Liver (tissue), 10 donors: ENCODE measurements around the gene FBXO22. TPM values are rescaled to one million over a fixed set of nuclear protein-coding genes. Genes with fewer than 3 reads are reported as not detected.

ENCODE experiments used
- DNase-seq: peaks from one replicate; pipeline ENCODE4 v3.0.0-alpha.2; 2017; ENCODE audit warnings: low spot score
- H3K27ac ChIP-seq, 2 donors: one replicate each; pipeline ENCODE4 v1.7.0; 2013; ENCODE audit warnings: inconsistent platforms in 2 of 2, low read length in 2 of 2, control low read depth in 1 of 2, low read depth in 1 of 2, mild to moderate bottlenecking in 1 of 2
- H3K27me3 ChIP-seq, 4 donors: one replicate each; pipeline versions ENCODE4 v1.6.1 to v1.7.0; 2013; ENCODE audit warnings: low read length in 3 of 4, inconsistent platforms in 1 of 4, mild to moderate bottlenecking in 1 of 4, moderate library complexity in 1 of 4; ENCODE audit not compliant: control insufficient read depth in 4 of 4, insufficient read depth in 4 of 4
- H3K36me3 ChIP-seq, 4 donors: one replicate each; pipeline versions ENCODE4 v1.6.1 to v1.7.0; 2013; ENCODE audit warnings: low read length in 3 of 4, mild to moderate bottlenecking in 3 of 4, low read depth in 1 of 4, moderate library complexity in 1 of 4; ENCODE audit not compliant: control insufficient read depth in 4 of 4, insufficient read depth in 3 of 4
- H3K4me1 ChIP-seq, 4 donors: one replicate each; pipeline versions ENCODE4 v1.6.1 to v1.7.0; 2013; ENCODE audit warnings: low read length in 3 of 4, mild to moderate bottlenecking in 3 of 4, moderate library complexity in 1 of 4; ENCODE audit not compliant: control insufficient read depth in 4 of 4, insufficient read depth in 4 of 4
- H3K4me3 ChIP-seq, 3 donors: one replicate each; pipeline versions ENCODE4 v1.6.1 to v1.7.0; 2013; ENCODE audit warnings: low read length in 3 of 3, control low read depth in 1 of 3, low read depth in 1 of 3, mild to moderate bottlenecking in 1 of 3
- H3K9ac ChIP-seq, 2 donors: one replicate each; pipeline ENCODE4 v1.7.0; 2013; ENCODE audit warnings: low read length in 2 of 2, mild to moderate bottlenecking in 2 of 2, moderate library complexity in 2 of 2, control low read depth in 1 of 2, low read depth in 1 of 2
- H3K9me3 ChIP-seq, 4 donors: one replicate each; pipeline versions ENCODE4 v1.6.1 to v1.7.0; 2013; ENCODE audit warnings: low read length in 3 of 4; ENCODE audit not compliant: control insufficient read depth in 4 of 4
- ATF3 ChIP-seq: IDR thresholded peaks from 2 replicates; pipeline ENCODE4 v1.6.1; 2016; ENCODE audit warnings: antibody characterized with exemption
- EGR1 ChIP-seq, 2 donors: IDR thresholded peaks; 2 replicates each; pipeline ENCODE4 v1.6.1; 2016 to 2018; ENCODE audit warnings: antibody characterized with exemption in 2 of 2, low read depth in 2 of 2
- FOXA1 ChIP-seq: IDR thresholded peaks from 2 replicates; pipeline ENCODE4 v1.6.1; 2016; ENCODE audit warnings: antibody characterized with exemption
- FOXA2 ChIP-seq: IDR thresholded peaks from 2 replicates; pipeline ENCODE4 v1.6.1; 2016; ENCODE audit warnings: antibody characterized with exemption
- GABPA ChIP-seq, 2 donors: IDR thresholded peaks in 1 of 2; conservative IDR thresholded peaks in 1 of 2; 2 replicates each; pipeline ENCODE4 v1.6.1; 2016; ENCODE audit warnings: antibody characterized with exemption in 2 of 2, mild to moderate bottlenecking in 1 of 2, moderate library complexity in 1 of 2
- HNF4A ChIP-seq, 2 donors: conservative IDR thresholded peaks; 2 replicates each; pipeline ENCODE4 v1.6.1; 2016; ENCODE audit warnings: antibody characterized with exemption in 2 of 2, mild to moderate bottlenecking in 2 of 2
- HNF4G ChIP-seq: IDR thresholded peaks from 2 replicates; pipeline ENCODE4 v1.6.1; 2016; ENCODE audit warnings: antibody characterized with exemption
- JUND ChIP-seq, 2 donors: IDR thresholded peaks; 2 replicates each; pipeline ENCODE4 v1.6.1; 2016; ENCODE audit warnings: antibody characterized with exemption in 2 of 2
- MAX ChIP-seq: IDR thresholded peaks from 2 replicates; pipeline ENCODE4 v1.6.1; 2016; ENCODE audit warnings: antibody characterized with exemption
- NR2F2 ChIP-seq: IDR thresholded peaks from 2 replicates; pipeline ENCODE4 v1.6.1; 2016; ENCODE audit warnings: antibody characterized with exemption
- RAD21 ChIP-seq, 2 donors: IDR thresholded peaks; 2 replicates each; pipeline ENCODE4 v1.6.1; 2016; ENCODE audit warnings: antibody characterized with exemption in 2 of 2, mild to moderate bottlenecking in 2 of 2
- REST ChIP-seq: IDR thresholded peaks from 2 replicates; pipeline ENCODE4 v1.6.1; 2016; ENCODE audit warnings: antibody characterized with exemption, mild to moderate bottlenecking
- RXRA ChIP-seq, 2 donors: IDR thresholded peaks; 2 replicates each; pipeline ENCODE4 v1.6.1; 2017 to 2018; ENCODE audit warnings: antibody characterized with exemption in 2 of 2, mild to moderate bottlenecking in 1 of 2
- SP1 ChIP-seq: IDR thresholded peaks from 2 replicates; pipeline ENCODE4 v1.6.1; 2018; ENCODE audit warnings: antibody characterized with exemption, mild to moderate bottlenecking
- TAF1 ChIP-seq: conservative IDR thresholded peaks from 2 replicates; pipeline ENCODE4 v1.6.1; 2016; ENCODE audit warnings: antibody characterized with exemption, mild to moderate bottlenecking
- YY1 ChIP-seq: IDR thresholded peaks from 2 replicates; pipeline ENCODE4 v1.6.1; 2016; ENCODE audit warnings: antibody characterized with exemption, mild to moderate bottlenecking
- ZBTB33 ChIP-seq: IDR thresholded peaks from 2 replicates; pipeline ENCODE4 v1.6.1; 2016; ENCODE audit warnings: antibody characterized with exemption
- WGBS: extraction: QIAGEN DNeasy Blood & Tissue Kit; methylation state at CpG from one replicate; pipeline ENCODE4 v1.1.7; 2013; 5-methylcytosine and 5-hydroxymethylcytosine counted together
- polyA plus RNA-seq, 2 donors: library from polyadenylated mRNA; stranded (reverse) in 1 of 2; unstranded in 1 of 2; fragments of 200-250 nt in 1 of 2; fragments of >200 nt in 1 of 2; fragmentation: Nextera tagmentation in 1 of 2; extraction: Ambion mirVana in 1 of 2; gene quantifications; one replicate each; pipeline versions ENCODE4 v1.2.1 to v1.2.3, GENCODE V29; 2013 to 2015
- small RNA-seq: library from RNA; depleted of rRNA; stranded (forward); fragments of <200 nt; gene quantifications from one replicate; pipeline ENCODE3, GENCODE V24; 2014
- total RNA-seq, 2 donors: library from RNA; depleted of rRNA; stranded (reverse); fragments of >200 nt; gene quantifications; one replicate each; pipeline ENCODE4 v1.2.3, GENCODE V29; 2014
- TF ChIP-seq, protein P1 (sequence below): fragments of 150-350 bp; IDR thresholded peaks from 2 replicates; pipeline ENCODE4 v1.5.1; 2017; ENCODE audit warnings: improper control_type of control experiment, low read depth, low read length; ENCODE audit not compliant: missing input control
- donor health status: healthy.
- donor health status: healthy.
- donor health status: healthy.
- donor health status: healthy.
- donor health status: healthy.

The FBXO22 gene
- total and polyA plus RNA-seq, 4 donors = 16.8 to 40.8 (median 31.8) TPM

- 78% methylated on average over 7 of the region's 7 CpGs for WGBS
- Histone ChIP-seq H3K9me3 (no peaks in the 10 kb centered on the region), H3K4me1 (no peaks in the 10 kb centered on the region), H3K27ac (no peak overlapping the region), H3K27me3 (no peaks in the 10 kb centered on the region), H3K36me3 (no peaks in the 10 kb centered on the region), H3K9ac (no peak overlapping the region), H3K4me3 (no peak overlapping the region)
- DNase-seq = no peak
- TF ChIP-seq MAX (no peak), EGR1 (IDR thresholded peaks at IDR 0.05; ENCODE audit: low read depth in 2 of 2) (no peak), RXRA (IDR thresholded peaks at IDR 0.05) (no peak), ZBTB33 (no peak), HNF4A (conservative IDR thresholded peaks at IDR 0.05) (no peak), NR2F2 (no peak), TAF1 (no peak), SP1 (no peak), FOXA1 (no peak), RAD21 (IDR thresholded peaks at IDR 0.05) (no peak), HNF4G (no peak), JUND (IDR thresholded peaks at IDR 0.05) (no peak), REST (no peak), GABPA (IDR thresholded peaks at IDR 0.05 in 1 of 2, conservative IDR thresholded peaks at IDR 0.05 in 1 of 2) (no peak), FOXA2 (no peak), YY1 (no peak), ATF3 (no peak)
- TF ChIP-seq, protein P1, sequence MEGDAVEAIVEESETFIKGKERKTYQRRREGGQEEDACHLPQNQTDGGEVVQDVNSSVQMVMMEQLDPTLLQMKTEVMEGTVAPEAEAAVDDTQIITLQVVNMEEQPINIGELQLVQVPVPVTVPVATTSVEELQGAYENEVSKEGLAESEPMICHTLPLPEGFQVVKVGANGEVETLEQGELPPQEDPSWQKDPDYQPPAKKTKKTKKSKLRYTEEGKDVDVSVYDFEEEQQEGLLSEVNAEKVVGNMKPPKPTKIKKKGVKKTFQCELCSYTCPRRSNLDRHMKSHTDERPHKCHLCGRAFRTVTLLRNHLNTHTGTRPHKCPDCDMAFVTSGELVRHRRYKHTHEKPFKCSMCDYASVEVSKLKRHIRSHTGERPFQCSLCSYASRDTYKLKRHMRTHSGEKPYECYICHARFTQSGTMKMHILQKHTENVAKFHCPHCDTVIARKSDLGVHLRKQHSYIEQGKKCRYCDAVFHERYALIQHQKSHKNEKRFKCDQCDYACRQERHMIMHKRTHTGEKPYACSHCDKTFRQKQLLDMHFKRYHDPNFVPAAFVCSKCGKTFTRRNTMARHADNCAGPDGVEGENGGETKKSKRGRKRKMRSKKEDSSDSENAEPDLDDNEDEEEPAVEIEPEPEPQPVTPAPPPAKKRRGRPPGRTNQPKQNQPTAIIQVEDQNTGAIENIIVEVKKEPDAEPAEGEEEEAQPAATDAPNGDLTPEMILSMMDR = no peak
These were observed 86.2 kb downstream of the FBXO22 start for GRCh38 chr15:75989875-75990274.

Small RNAs within 50 kb of the gene (small RNA-seq; reads per million reads assigned to genes)
- not detected for gene RN7SL510P

Other genes with a start within 250 kb of the FBXO22 start
- gene CSPG4, start 191.0 kb upstream of the FBXO22 start, total RNA-seq = 1 to 10 TPM; 1.2 to 1.5 TPM
- under 1 TPM; 0.07 to 0.36 TPM for gene CSPG4, start 191.0 kb upstream of the FBXO22 start, polyA plus RNA-seq
- 10 to 100 TPM in 1 of 2 donors, 1 to 10 TPM in 1; 6.5 to 14.4 TPM for gene UBE2Q2, start 60.4 kb upstream of the FBXO22 start, total RNA-seq
- 1 to 10 TPM; 2.4 to 4.0 TPM for gene UBE2Q2, start 60.4 kb upstream of the FBXO22 start, polyA plus RNA-seq
- 1 to 10 TPM in 1 of 2 donors, not detected in 1; 1.3 TPM for gene NRG4, start 108.5 kb downstream of the FBXO22 start, total RNA-seq
- gene NRG4, start 108.5 kb downstream of the FBXO22 start, polyA plus RNA-seq = 1 to 10 TPM in 1 of 2 donors, under 1 TPM in 1; 0.51 to 1.0 TPM
- gene TMEM266, start 156.1 kb downstream of the FBXO22 start, total RNA-seq = 1 to 10 TPM in 1 of 2 donors, not detected in 1; 1.3 TPM
- gene TMEM266, start 156.1 kb downstream of the FBXO22 start, polyA plus RNA-seq = under 1 TPM in 1 of 2 donors, not detected in 1; 0.25 TPM